Stomach smooth muscle (tissue), 2 donors: ENCODE results near the gene FAM135A.
"Not testable (repeated sequence)": the region's sequence is repeated elsewhere in the genome, so short reads cannot be mapped to it uniquely, and the experiment has no call there.

Source experiments
- H3K27ac ChIP-seq: one replicate; pipeline ENCODE4 v1.7.0; 2013; ENCODE audit warnings: mild to moderate bottlenecking, low read length, inconsistent platforms
- H3K27me3 ChIP-seq, 2 donors: one replicate each; pipeline ENCODE4 v1.7.0; 2013; ENCODE audit warnings: low read length in 2 of 2; ENCODE audit not compliant: insufficient read depth in 2 of 2, control insufficient read depth in 1 of 2
- H3K36me3 ChIP-seq, 2 donors: one replicate each; pipeline ENCODE4 v1.7.0; 2013; ENCODE audit warnings: low read length in 2 of 2; ENCODE audit not compliant: control insufficient read depth in 2 of 2, insufficient read depth in 2 of 2
- H3K4me1 ChIP-seq: one replicate; pipeline ENCODE4 v1.7.0; 2013; ENCODE audit warnings: low read length; ENCODE audit not compliant: control insufficient read depth, insufficient read depth
- H3K4me3 ChIP-seq, 2 donors: one replicate each; pipeline ENCODE4 v1.7.0; 2013; ENCODE audit warnings: low read length in 2 of 2
- H3K9ac ChIP-seq, 2 donors: one replicate each; pipeline ENCODE4 v1.7.0; 2013; ENCODE audit warnings: low read length in 2 of 2, mild to moderate bottlenecking in 1 of 2
- H3K9me3 ChIP-seq, 2 donors: one replicate each; pipeline ENCODE4 v1.7.0; 2013; ENCODE audit warnings: low read length in 2 of 2; ENCODE audit not compliant: control insufficient read depth in 2 of 2
- donor health status: healthy.
- donor health status: Pancreatic carcinoma.

The FAM135A gene

DNA sequence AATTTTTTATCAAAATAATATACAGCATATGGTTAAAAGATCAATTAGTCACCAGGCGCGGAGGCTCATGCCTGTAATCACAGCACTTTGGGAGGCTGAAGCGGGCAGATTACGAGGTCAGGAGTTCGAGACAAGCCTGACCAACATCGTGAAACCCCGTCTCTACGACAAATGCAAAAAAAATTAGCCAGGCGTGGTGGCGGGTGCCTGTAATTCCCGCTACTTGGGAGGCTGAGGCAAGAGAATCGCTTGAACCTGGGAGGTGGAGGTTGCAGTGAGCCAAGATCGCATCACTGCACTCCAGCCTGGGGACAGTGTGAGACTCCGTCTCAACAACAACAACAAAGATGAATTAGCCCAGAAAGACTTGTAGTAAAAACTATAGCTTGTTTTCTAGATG lies 46.4 kb downstream of the FAM135A start:
- H3K27ac ChIP-seq, H3K4me1 ChIP-seq, H3K9me3 ChIP-seq, H3K27me3 ChIP-seq, H3K36me3 ChIP-seq, H3K4me3 ChIP-seq, H3K9ac ChIP-seq: not testable (repeated sequence)

DNA sequence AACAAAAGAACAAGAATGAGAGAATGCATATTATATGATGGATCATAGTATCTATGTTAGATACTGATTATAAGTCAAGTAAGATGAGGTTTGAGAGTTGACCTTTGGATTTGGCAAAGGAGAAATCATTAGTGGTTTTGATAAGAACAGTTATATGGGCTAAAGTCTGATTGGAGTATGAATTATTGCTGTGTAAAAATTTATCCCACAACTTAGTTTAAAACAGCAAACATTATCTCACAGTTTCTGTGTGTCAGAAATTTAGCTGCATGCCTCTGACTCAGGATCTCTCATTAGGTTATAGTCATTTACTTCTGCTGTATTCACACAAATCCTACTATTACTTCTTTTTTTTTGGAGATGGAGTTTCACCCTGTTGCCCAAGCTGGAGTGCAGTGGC lies 56.7 kb downstream of the FAM135A start:
- Histone ChIP-seq H3K27ac (no peak overlapping the region), H3K27me3 (no peaks in the 10 kb centered on the region), H3K4me3 (no peak overlapping the region), H3K9ac (no peak overlapping the region), H3K9me3 (no peaks in the 10 kb centered on the region), H3K36me3 (peaks cover 0 to 7% of the 10 kb centered on the region in 2 donors), H3K4me1 (no peaks in the 10 kb centered on the region)

DNA sequence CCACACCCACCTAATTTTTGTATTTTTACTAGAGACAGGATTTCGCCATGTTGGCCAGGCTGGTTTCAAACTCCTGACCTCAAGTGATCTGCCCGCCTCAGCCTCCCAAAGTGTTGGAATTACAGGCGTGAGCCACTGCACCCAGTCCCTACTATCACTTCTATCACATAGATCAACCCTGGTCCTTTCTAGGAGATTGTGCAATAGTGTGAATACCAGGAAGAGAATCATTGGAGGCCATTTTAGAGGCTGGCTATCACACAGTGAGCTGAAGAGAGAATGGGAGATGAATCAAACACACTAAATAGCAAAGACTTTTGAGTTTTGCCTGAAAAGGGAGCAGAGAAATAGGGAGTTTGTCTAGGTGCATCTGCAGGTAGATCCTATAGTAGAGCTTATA lies 57.2 kb downstream of the FAM135A start:
- H3K4me1 ChIP-seq, H3K4me3 ChIP-seq, H3K27me3 ChIP-seq, H3K27ac ChIP-seq, H3K9ac ChIP-seq, H3K36me3 ChIP-seq, H3K9me3 ChIP-seq: not testable (repeated sequence)

DNA sequence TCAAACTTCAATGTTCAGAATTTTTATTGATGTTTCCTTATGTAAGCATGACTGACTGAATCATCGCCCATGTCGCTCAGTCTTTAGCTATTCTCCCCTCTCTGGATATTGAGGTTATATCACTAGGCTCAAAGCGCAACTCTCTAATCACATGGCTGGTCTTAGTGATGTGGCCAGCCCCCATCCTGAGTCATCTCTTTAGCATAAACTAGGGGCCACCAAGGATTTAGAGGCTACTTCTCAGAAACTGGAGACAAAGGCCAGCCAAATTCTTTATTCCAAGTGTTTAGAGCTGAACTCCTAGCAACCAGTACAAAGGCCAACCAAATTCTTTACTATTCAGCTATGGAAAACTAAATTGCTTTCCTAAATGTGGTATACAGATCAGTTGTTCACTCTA lies 61.4 kb downstream of the FAM135A start:
- Histone ChIP-seq H3K27me3 (no peaks in the 10 kb centered on the region), H3K36me3 (peaks cover 0 to 11% of the 10 kb centered on the region in 2 donors), H3K27ac (no peak overlapping the region), H3K9ac (no peak overlapping the region), H3K4me3 (no peak overlapping the region), H3K9me3 (no peaks in the 10 kb centered on the region), H3K4me1 (no peaks in the 10 kb centered on the region)

DNA sequence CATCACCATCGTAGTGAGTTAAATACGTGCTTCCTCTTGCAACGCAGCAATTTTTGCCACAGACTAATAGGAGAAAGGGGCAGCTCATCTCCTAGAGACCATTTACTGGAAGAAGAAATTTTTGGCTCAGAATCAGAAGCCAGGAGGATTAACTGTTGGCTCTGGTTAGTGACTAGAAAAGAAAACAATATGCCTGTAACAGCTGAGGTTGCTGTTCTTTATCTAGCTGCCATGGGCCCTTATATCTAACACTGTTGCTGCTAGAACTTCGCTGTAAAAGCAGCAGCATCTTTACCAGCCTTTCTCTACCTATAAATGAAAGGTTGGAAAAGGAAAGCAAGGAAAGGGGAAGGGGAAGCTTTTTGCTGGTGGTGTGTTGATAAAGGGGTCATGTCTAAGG lies 65.9 kb downstream of the FAM135A start:
- H3K4me1 ChIP-seq, result no peaks in the 10 kb centered on the region
- H3K4me3 ChIP-seq, result no peak overlapping the region
- peaks cover 4 to 5% of the 10 kb centered on the region in 2 donors for H3K36me3 ChIP-seq
- no peaks in the 10 kb centered on the region for H3K9me3 ChIP-seq
- H3K27ac ChIP-seq, result no peak overlapping the region
- H3K27me3 ChIP-seq, result no peaks in the 10 kb centered on the region
- no peak overlapping the region for H3K9ac ChIP-seq

DNA sequence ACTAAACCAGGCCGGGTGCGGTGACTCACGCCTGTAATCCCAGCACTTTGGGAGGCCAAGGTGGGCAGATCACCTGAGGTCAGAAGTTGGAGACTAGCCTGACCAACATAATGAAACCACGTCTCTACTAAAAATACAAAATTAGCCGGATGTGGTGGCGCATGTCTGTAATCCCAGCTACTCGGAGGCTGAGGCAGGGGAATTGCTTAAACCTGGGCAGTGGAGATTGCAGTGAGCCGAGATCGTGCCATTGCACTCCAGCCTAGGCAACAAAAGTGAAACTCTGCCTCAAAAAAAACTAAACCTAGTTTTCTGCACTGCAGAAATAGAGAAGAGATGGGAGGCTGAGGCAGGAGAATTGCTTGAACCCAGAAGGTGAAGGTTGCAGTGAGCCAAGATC lies 73.3 kb downstream of the FAM135A start:
- H3K9ac ChIP-seq, H3K27me3 ChIP-seq, H3K27ac ChIP-seq, H3K4me1 ChIP-seq, H3K4me3 ChIP-seq, H3K9me3 ChIP-seq, H3K36me3 ChIP-seq: not testable (repeated sequence)

DNA sequence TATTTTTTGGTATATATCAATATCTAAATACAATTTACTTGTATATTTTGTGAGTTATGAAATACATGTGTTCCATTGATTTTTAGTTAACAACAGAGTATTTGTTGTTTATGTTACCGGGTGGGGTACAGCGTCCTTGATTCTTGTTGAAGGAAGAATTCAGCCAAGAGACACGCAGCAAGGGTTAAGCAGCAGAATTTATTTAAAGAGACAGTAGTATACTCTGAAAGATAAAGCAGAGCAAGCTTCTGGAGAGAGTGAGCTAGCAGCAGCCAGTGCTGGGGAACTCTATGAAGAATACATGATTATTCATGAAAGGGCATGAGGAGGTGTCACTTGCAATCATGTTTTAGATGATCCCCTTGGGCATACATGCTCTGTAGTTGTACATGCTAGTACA lies 76.1 kb downstream of the FAM135A start:
- Histone ChIP-seq H3K27ac (no peak overlapping the region), H3K4me1 (no peaks in the 10 kb centered on the region), H3K9me3 (no peaks in the 10 kb centered on the region), H3K27me3 (no peaks in the 10 kb centered on the region), H3K9ac (no peak overlapping the region), H3K36me3 (no peaks in the 10 kb centered on the region), H3K4me3 (no peak overlapping the region)

DNA sequence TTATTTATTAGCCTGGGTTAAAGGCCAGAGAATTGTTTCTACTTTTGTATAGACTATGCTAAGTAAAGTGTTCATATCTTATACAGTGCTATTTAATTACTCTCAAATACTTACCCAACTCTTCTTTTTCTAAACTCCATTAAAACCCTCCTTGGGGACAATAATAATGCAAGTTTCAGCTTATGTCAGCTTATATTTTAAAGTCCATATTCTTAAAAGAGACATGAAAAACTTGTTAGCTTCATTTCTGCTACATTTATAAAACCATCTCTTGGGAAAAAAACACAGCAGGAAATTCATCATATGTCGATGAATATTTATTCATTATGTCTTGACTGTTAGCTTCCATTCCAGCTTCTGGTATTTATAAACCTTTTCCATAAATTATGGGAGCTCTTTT lies 81.5 kb downstream of the FAM135A start:
- Histone ChIP-seq H3K9me3 (no peaks in the 10 kb centered on the region), H3K4me1 (no peaks in the 10 kb centered on the region), H3K4me3 (no peak overlapping the region), H3K9ac (no peak overlapping the region), H3K27me3 (no peaks in the 10 kb centered on the region), H3K36me3 (no peaks in the 10 kb centered on the region), H3K27ac (no peak overlapping the region)

DNA sequence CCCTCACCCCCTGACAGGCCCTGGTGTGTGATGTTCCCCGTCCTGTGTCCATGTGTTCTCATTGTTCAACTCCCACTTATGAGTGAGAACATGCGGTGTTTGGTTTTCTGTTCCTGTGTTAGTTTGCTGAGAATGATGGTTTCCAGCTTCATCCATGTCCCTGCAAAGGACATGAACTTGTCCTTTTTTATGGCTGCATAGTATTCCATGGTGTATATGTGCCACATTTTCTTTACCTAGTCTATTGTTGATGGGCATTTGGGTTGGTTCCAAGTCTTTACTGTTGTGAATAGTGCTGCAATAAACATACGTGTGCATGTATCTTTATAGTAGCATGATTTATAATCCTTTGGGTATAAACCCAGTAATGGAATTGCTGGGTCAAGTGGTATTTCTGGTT lies 82.5 kb downstream of the FAM135A start:
- H3K9me3 ChIP-seq, H3K27ac ChIP-seq, H3K27me3 ChIP-seq, H3K9ac ChIP-seq, H3K4me1 ChIP-seq, H3K4me3 ChIP-seq, H3K36me3 ChIP-seq: not testable (repeated sequence)

DNA sequence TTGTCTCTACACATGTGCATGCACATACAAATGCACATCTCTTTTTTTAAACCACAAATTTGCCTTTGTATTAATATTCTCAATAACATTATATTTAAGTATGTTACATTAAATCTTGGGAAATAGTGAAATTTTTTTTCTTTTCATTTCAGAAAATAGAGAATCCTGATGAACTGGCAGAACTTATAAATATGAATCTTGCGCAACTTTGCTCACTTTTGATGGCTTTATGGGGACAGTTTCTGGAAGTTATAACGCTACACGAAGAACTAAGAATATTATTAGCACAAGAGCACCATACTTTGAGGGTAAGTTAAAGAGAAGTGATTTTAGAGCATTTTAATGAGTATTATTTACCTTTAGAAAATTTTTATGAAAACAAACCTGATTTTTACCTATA lies 89.2 kb downstream of the FAM135A start:
- Histone ChIP-seq H3K27me3 (no peaks in the 10 kb centered on the region), H3K36me3 (peaks cover 9 to 28% of the 10 kb centered on the region in 2 donors)

DNA sequence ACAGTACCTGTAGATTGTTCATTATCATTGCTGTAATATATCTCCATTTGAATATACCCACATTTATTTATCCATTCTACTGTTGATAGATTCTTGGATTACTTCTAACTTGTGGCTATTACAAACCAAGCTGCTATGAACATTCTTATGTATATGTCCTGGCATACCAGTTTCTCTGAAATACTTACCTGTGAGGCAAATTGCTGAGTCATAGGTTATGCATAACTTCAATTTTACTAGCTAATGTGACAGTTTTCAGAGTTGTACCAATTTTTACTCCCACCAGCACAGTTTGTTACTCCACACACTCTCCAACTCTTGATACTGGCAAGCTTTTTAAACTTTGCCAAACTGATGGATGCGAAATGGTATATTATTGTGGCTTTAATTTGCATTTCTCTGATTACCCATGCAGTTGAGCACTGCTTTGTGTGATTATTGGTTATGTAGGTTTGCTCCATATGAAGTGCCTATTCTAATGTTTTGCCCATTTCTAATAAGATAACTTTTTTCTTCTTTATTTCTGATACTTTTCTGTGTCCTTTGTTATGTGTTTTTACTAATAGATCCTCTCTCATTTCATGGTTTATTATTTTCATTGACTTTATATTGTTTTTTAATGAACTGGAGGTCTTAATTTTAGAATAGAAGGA lies 90.6 kb downstream of the FAM135A start:
- no peaks in the 10 kb centered on the region for H3K27me3 ChIP-seq
- no peaks in the 10 kb centered on the region for H3K4me1 ChIP-seq
- no peak overlapping the region for H3K9ac ChIP-seq
- no peak overlapping the region for H3K27ac ChIP-seq
- H3K9me3 ChIP-seq, result no peaks in the 10 kb centered on the region
- no peak overlapping the region for H3K4me3 ChIP-seq
- peaks cover 9 to 28% of the 10 kb centered on the region in 2 donors for H3K36me3 ChIP-seq

More for the DNA sequence above, 89.2 kb downstream of the FAM135A start:
- Histone ChIP-seq H3K9ac (no peak overlapping the region), H3K4me1 (no peaks in the 10 kb centered on the region), H3K4me3 (no peak overlapping the region), H3K27ac (no peak overlapping the region), H3K9me3 (no peaks in the 10 kb centered on the region)
